DOHH2 (cell line): Measurements from ENCODE around the gene EIF3CL.
"Not testable (repeated sequence)": the region's sequence is repeated elsewhere in the genome, so short reads cannot be mapped to it uniquely, and the experiment has no call there.

Experiments
- H3F3A ChIP-seq: fragments of 200-600 bp; sonication (generic), shearing (Covaris generic); 2 replicates; pipeline ENCODE4 v1.6.0; 2016; ENCODE audit warnings: antibody characterized with exemption, mild to moderate bottlenecking; ENCODE audit not compliant: control insufficient read depth, insufficient read depth
- H3K27ac ChIP-seq: fragments of 200-600 bp; sonication (generic); 2 replicates; pipeline ENCODE4 v1.5.1; 2014; ENCODE audit warnings: low read depth, mild to moderate bottlenecking, low read length, moderate library complexity
- H3K27me3 ChIP-seq: fragments of 200-600 bp; sonication (generic); 2 replicates; pipeline ENCODE4 v1.6.1; 2014; ENCODE audit warnings: mild to moderate bottlenecking, low read length, mixed read lengths; ENCODE audit not compliant: control insufficient read depth
- H3K36me3 ChIP-seq: fragments of 200-600 bp; sonication (generic); 2 replicates; pipeline ENCODE4 v1.6.1; 2014; ENCODE audit warnings: mild to moderate bottlenecking, low read length, moderate library complexity, mixed read lengths; ENCODE audit not compliant: control insufficient read depth
- H3K4me1 ChIP-seq: fragments of 200-600 bp; sonication (generic); 2 replicates; pipeline ENCODE4 v1.6.1; 2014; ENCODE audit warnings: mild to moderate bottlenecking, low read length, mixed read lengths; ENCODE audit not compliant: control insufficient read depth
- H3K4me2 ChIP-seq: fragments of 200-600 bp; sonication (generic); 2 replicates; pipeline ENCODE4 v1.6.0; 2014; ENCODE audit warnings: mild to moderate bottlenecking, low read length, moderate library complexity
- H3K4me3 ChIP-seq: fragments of 200-600 bp; sonication (generic); 2 replicates; pipeline ENCODE4 v1.5.1; 2014; ENCODE audit warnings: mild to moderate bottlenecking, low read length, mixed read lengths
- H3K79me2 ChIP-seq: fragments of 200-600 bp; sonication (generic); 2 replicates; pipeline ENCODE4 v1.6.1; 2014; ENCODE audit warnings: mild to moderate bottlenecking, low read length, mixed read lengths; ENCODE audit not compliant: control insufficient read depth
- H3K9me2 ChIP-seq: fragments of 200-600 bp; sonication (generic); replicated peaks from 2 replicates; pipeline ENCODE4 v1.6.1; 2014; ENCODE audit warnings: mild to moderate bottlenecking, low read length, mixed read lengths; ENCODE audit not compliant: control insufficient read depth
- H3K9me3 ChIP-seq: fragments of 200-600 bp; sonication (generic); 2 replicates; pipeline ENCODE4 v1.6.1; 2014; ENCODE audit warnings: antibody characterized with exemption, low read length, mixed read lengths; ENCODE audit not compliant: control insufficient read depth, insufficient read depth
- H4K20me1 ChIP-seq: fragments of 200-600 bp; sonication (generic); 2 replicates; pipeline ENCODE4 v1.6.0; 2014; ENCODE audit warnings: low read depth, mild to moderate bottlenecking, antibody characterized with exemption, low read length, moderate library complexity; ENCODE audit not compliant: control insufficient read depth, insufficient read depth

The EIF3CL gene

DNA sequence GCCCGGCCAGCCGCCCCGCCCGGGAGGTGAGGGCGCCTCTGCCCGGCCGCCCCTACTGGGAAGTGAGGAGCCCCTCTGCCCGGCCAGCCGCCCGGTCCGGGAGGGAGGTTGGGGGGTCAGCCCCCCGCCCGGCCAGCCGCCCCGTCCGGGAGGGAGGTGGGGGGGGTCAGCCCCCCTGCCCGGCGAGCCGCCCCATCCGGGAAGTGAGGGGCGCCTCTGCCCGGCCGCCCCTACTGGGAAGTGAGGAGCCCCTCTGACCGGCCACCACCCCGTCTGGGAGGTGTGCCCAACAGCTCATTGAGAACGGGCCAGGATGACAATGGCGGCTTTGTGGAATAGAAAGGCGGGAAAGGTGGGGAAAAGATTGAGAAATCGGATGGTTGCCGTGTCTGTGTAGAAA lies 13.4 kb upstream of the EIF3CL start:
- H3K79me2 ChIP-seq, H3K4me2 ChIP-seq, H3K9me2 ChIP-seq, H3K4me3 ChIP-seq, H3K27me3 ChIP-seq, H4K20me1 ChIP-seq, H3K4me1 ChIP-seq, H3K9me3 ChIP-seq, H3K36me3 ChIP-seq, H3F3A ChIP-seq, H3K27ac ChIP-seq: not testable (repeated sequence)

- H3K36me3 ChIP-seq, H3K9me3 ChIP-seq, H3K4me2 ChIP-seq, H3K4me1 ChIP-seq, H3F3A ChIP-seq, H4K20me1 ChIP-seq, H3K27me3 ChIP-seq, H3K27ac ChIP-seq, H3K79me2 ChIP-seq, H3K9me2 ChIP-seq, H3K4me3 ChIP-seq: not testable (repeated sequence)
Measured at GRCh38 chr16:28414530-28414929, 10.9 kb upstream of the EIF3CL start.

DNA sequence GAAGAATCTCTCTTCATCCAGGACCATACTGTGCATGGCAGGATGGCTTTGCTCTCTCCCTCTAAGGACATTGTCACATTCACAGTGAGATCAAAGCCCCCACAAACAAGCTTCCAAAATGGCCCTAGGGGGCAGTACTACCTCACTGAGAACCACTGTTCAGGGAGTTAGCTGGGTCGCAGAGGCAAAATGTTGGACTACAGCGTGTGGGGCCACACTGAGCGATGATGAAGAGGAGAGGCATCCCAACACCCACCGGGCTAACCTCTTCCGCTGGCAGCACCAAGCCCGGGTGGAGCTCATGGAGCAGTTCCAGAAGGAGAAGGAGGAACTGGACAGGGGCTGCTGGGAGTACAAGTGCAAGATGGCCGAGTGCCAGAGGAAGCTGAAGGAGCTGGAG lies 9.9 kb upstream of the EIF3CL start:
- not testable (repeated sequence) for H3K27ac ChIP-seq, H4K20me1 ChIP-seq, H3K9me3 ChIP-seq, H3K36me3 ChIP-seq, H3K27me3 ChIP-seq, H3K4me3 ChIP-seq, H3K4me1 ChIP-seq, H3K4me2 ChIP-seq, H3K79me2 ChIP-seq, H3F3A ChIP-seq, H3K9me2 ChIP-seq

GRCh38 chr16:28392054-28392453 lies 11.6 kb downstream of the EIF3CL start:
- not testable (repeated sequence) for H3K9me3 ChIP-seq, H3K4me3 ChIP-seq, H4K20me1 ChIP-seq, H3K9me2 ChIP-seq, H3K4me2 ChIP-seq, H3K79me2 ChIP-seq, H3K36me3 ChIP-seq, H3K4me1 ChIP-seq, H3K27me3 ChIP-seq, H3K27ac ChIP-seq, H3F3A ChIP-seq

GRCh38 chr16:28382177-28382867 lies 21.3 kb downstream of the EIF3CL start:
- not testable (repeated sequence) for H3K9me3 ChIP-seq, H3K4me3 ChIP-seq, H4K20me1 ChIP-seq, H3K79me2 ChIP-seq, H3F3A ChIP-seq, H3K27me3 ChIP-seq, H3K36me3 ChIP-seq, H3K9me2 ChIP-seq, H3K4me1 ChIP-seq, H3K27ac ChIP-seq, H3K4me2 ChIP-seq

DNA sequence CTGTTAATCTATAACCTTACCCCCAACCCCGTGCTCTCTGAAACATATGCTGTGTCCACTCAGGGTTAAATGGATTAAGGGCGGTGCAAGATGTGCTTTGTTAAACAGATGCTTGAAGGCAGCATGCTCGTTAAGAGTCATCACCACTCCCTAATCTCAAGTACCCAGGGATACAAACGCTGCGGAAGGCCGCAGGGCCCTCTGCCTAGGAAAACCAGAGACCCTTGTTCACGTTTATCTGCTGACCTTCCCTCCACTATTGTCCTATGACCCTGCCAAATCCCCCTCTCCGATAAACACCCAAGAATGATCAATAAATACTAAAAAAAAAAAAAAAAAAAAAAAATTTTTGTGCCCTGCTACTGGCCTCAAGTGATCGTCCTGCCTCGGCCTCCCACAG lies 25.8 kb downstream of the EIF3CL start:
- H3K9me2 ChIP-seq, H3K27ac ChIP-seq, H3K36me3 ChIP-seq, H3K4me1 ChIP-seq, H3K79me2 ChIP-seq, H3K4me3 ChIP-seq, H3K27me3 ChIP-seq, H4K20me1 ChIP-seq, H3K4me2 ChIP-seq, H3K9me3 ChIP-seq, H3F3A ChIP-seq: not testable (repeated sequence)

GRCh38 chr16:28377108-28377625 lies 26.5 kb downstream of the EIF3CL start:
- not testable (repeated sequence) for H3K27ac ChIP-seq, H3K9me3 ChIP-seq, H3K27me3 ChIP-seq, H3K79me2 ChIP-seq, H3K4me1 ChIP-seq, H3K36me3 ChIP-seq, H3F3A ChIP-seq, H3K4me2 ChIP-seq, H4K20me1 ChIP-seq, H3K9me2 ChIP-seq, H3K4me3 ChIP-seq

- not testable (repeated sequence) for H4K20me1 ChIP-seq, H3K27ac ChIP-seq, H3K79me2 ChIP-seq, H3K4me1 ChIP-seq, H3K9me2 ChIP-seq, H3K9me3 ChIP-seq, H3K27me3 ChIP-seq, H3F3A ChIP-seq, H3K4me3 ChIP-seq, H3K4me2 ChIP-seq, H3K36me3 ChIP-seq
Measured at GRCh38 chr16:28375115-28375514, 28.5 kb downstream of the EIF3CL start.
